ENCODE results near the gene SND1. TPM values are rescaled to one million over a fixed set of nuclear protein-coding genes. Genes with fewer than 3 reads are reported as not detected.

Gene SND1
- total and polyA plus RNA-seq, 4 donors = 59.4 to 214 (median 84.1) TPM

DNA sequence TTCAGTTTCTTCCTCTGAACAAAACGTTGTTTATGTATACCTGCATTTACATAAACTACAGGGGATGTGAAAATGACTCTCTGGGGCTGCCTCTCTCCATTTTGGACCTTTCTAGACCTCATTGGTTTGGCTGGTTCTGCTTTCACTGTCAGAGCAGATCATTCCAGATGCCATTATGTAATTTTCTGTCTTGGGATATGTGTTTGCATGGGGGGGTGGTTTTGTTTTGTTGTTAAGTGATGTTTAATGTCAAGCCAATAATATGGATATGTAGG, 206.9 kb downstream of the SND1 start (continued):
- TF ChIP-seq, protein P1, sequence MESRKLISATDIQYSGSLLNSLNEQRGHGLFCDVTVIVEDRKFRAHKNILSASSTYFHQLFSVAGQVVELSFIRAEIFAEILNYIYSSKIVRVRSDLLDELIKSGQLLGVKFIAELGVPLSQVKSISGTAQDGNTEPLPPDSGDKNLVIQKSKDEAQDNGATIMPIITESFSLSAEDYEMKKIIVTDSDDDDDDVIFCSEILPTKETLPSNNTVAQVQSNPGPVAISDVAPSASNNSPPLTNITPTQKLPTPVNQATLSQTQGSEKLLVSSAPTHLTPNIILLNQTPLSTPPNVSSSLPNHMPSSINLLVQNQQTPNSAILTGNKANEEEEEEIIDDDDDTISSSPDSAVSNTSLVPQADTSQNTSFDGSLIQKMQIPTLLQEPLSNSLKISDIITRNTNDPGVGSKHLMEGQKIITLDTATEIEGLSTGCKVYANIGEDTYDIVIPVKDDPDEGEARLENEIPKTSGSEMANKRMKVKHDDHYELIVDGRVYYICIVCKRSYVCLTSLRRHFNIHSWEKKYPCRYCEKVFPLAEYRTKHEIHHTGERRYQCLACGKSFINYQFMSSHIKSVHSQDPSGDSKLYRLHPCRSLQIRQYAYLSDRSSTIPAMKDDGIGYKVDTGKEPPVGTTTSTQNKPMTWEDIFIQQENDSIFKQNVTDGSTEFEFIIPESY (IDR thresholded peaks at IDR 0.05) = no peak
- no peak for TF ChIP-seq TAF1 (conservative IDR thresholded peaks at IDR 0.05)

DNA sequence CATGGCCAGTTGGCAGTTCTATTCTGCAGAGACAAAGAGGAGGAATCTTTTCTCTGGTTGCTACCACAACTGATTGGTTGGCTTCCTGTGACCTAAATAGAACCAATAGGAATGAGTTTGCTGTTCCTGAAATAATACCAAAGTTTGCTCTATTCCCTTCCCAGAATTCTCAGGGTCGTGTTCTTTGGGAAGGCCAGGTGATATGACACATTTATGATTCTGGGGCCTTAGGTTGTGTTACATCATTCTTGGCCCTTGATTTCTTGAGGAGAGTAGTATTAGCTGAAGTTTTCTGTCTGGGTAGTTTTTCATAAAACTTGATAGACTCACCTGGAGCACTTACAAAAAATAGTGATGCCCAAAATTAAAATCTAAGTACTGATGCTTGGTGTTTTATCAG, 207.3 kb downstream of the SND1 start:
- no peak for DNase-seq (ENCODE audit: low spot score)
- H3K4me1 ChIP-seq (ENCODE audit: control insufficient read depth in 4 of 4, insufficient read depth in 4 of 4, low read length in 3 of 4) = no peaks in the 10 kb centered on the region
- H3K4me3 ChIP-seq (ENCODE audit: low read depth in 1 of 3, low read length in 3 of 3) = no peak overlapping the region
- no peaks in the 10 kb centered on the region for H3K9me3 ChIP-seq (ENCODE audit: control insufficient read depth in 4 of 4, low read length in 3 of 4)
- TF ChIP-seq NR2F2 (IDR thresholded peaks at IDR 0.05) (no peak), JUND (IDR thresholded peaks at IDR 0.05) (no peak), RAD21 (IDR thresholded peaks at IDR 0.05) (no peak), EGR1 (IDR thresholded peaks at IDR 0.05; ENCODE audit: low read depth in 2 of 2) (no peak)
- TF ChIP-seq, protein P2, sequence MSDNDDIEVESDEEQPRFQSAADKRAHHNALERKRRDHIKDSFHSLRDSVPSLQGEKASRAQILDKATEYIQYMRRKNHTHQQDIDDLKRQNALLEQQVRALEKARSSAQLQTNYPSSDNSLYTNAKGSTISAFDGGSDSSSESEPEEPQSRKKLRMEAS (IDR thresholded peaks at IDR 0.05) = no peak
- TF ChIP-seq, protein P1 (IDR thresholded peaks at IDR 0.05) = no peak
- peaks cover 0 to 3% (median under 1%) of the 10 kb centered on the region in 4 donors for H3K36me3 ChIP-seq (ENCODE audit: control insufficient read depth in 4 of 4, insufficient read depth in 3 of 4, low read depth in 1 of 4, low read length in 3 of 4)
- H3K27me3 ChIP-seq (ENCODE audit: control insufficient read depth in 4 of 4, insufficient read depth in 4 of 4, low read length in 3 of 4) = no peaks in the 10 kb centered on the region
- H3K27ac ChIP-seq (ENCODE audit: low read depth in 1 of 2, low read length in 2 of 2) = no peak overlapping the region
- 1% methylated on average over 1 of the region's 1 CpG for WGBS
- H3K9ac ChIP-seq (ENCODE audit: low read depth in 1 of 2, low read length in 2 of 2) = no peak overlapping the region

DNA sequence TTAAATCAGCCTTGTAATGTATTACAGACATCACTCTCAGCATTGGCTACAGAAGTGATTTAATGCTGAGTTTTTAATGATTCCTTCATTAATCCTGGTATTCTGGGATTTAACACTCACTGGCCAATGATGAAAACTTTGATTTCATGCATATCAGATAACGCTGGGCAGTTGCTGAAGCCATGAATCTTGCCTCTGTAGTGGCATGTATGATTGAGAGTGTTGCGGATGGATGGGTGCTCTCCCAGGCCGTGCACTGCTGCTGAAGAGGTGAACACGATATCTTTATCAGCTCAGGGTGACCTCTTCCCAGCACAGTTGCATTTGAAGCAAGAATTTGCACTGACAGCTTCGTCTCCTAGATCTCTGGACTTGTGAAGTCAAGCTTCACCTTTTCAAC, 210.5 kb downstream of the SND1 start:
- no peaks in the 10 kb centered on the region for H3K9me3 ChIP-seq (ENCODE audit: control insufficient read depth in 4 of 4, low read length in 3 of 4)
- 94% methylated on average over 5 of the region's 5 CpGs for WGBS
- H3K9ac ChIP-seq (ENCODE audit: low read depth in 1 of 2, low read length in 2 of 2) = no peak overlapping the region
- no peak for DNase-seq (ENCODE audit: low spot score)
- no peaks in the 10 kb centered on the region for H3K4me1 ChIP-seq (ENCODE audit: control insufficient read depth in 4 of 4, insufficient read depth in 4 of 4, low read length in 3 of 4)
- no peak overlapping the region for H3K27ac ChIP-seq (ENCODE audit: low read depth in 1 of 2, low read length in 2 of 2)
- no peak for TF ChIP-seq FOXA1 (IDR thresholded peaks at IDR 0.05)
- no peak for TF ChIP-seq SP1 (IDR thresholded peaks at IDR 0.05)
- no peak for TF ChIP-seq GABPA (IDR thresholded peaks at IDR 0.05 in 1 of 2, conservative IDR thresholded peaks at IDR 0.05 in 1 of 2)
- TF ChIP-seq JUND (IDR thresholded peaks at IDR 0.05) = no peak
- TF ChIP-seq, protein P1 (IDR thresholded peaks at IDR 0.05) = no peak
- TF ChIP-seq EGR1 (IDR thresholded peaks at IDR 0.05; ENCODE audit: low read depth in 2 of 2) = no peak
- TF ChIP-seq, protein P3, sequence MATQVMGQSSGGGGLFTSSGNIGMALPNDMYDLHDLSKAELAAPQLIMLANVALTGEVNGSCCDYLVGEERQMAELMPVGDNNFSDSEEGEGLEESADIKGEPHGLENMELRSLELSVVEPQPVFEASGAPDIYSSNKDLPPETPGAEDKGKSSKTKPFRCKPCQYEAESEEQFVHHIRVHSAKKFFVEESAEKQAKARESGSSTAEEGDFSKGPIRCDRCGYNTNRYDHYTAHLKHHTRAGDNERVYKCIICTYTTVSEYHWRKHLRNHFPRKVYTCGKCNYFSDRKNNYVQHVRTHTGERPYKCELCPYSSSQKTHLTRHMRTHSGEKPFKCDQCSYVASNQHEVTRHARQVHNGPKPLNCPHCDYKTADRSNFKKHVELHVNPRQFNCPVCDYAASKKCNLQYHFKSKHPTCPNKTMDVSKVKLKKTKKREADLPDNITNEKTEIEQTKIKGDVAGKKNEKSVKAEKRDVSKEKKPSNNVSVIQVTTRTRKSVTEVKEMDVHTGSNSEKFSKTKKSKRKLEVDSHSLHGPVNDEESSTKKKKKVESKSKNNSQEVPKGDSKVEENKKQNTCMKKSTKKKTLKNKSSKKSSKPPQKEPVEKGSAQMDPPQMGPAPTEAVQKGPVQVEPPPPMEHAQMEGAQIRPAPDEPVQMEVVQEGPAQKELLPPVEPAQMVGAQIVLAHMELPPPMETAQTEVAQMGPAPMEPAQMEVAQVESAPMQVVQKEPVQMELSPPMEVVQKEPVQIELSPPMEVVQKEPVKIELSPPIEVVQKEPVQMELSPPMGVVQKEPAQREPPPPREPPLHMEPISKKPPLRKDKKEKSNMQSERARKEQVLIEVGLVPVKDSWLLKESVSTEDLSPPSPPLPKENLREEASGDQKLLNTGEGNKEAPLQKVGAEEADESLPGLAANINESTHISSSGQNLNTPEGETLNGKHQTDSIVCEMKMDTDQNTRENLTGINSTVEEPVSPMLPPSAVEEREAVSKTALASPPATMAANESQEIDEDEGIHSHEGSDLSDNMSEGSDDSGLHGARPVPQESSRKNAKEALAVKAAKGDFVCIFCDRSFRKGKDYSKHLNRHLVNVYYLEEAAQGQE (IDR thresholded peaks at IDR 0.05) = no peak
- TF ChIP-seq YY1 (IDR thresholded peaks at IDR 0.05) = no peak
- TF ChIP-seq RXRA (IDR thresholded peaks at IDR 0.05) = no peak
- TF ChIP-seq, protein P2 (IDR thresholded peaks at IDR 0.05) = no peak
- TF ChIP-seq FOXA2 (IDR thresholded peaks at IDR 0.05) = no peak
- no peak for TF ChIP-seq HNF4G (IDR thresholded peaks at IDR 0.05)
- no peaks in the 10 kb centered on the region for H3K27me3 ChIP-seq (ENCODE audit: control insufficient read depth in 4 of 4, insufficient read depth in 4 of 4, low read length in 3 of 4)
- H3K36me3 ChIP-seq (ENCODE audit: control insufficient read depth in 4 of 4, insufficient read depth in 3 of 4, low read depth in 1 of 4, low read length in 3 of 4) = peaks cover 0 to 5% (median 2%) of the 10 kb centered on the region in 4 donors
- no peak overlapping the region for H3K4me3 ChIP-seq (ENCODE audit: low read depth in 1 of 3, low read length in 3 of 3)

Measured in liver (tissue), 9 donors.